ENCODE measurements around the gene C9orf72. TPM values are rescaled to one million over a fixed set of nuclear protein-coding genes. Genes with fewer than 3 reads are reported as not detected.

C9orf72 gene
- total and polyA plus RNA-seq, 5 donors from 2014 or later = 5.9 to 19.9 (median 9.2) TPM

DNA sequence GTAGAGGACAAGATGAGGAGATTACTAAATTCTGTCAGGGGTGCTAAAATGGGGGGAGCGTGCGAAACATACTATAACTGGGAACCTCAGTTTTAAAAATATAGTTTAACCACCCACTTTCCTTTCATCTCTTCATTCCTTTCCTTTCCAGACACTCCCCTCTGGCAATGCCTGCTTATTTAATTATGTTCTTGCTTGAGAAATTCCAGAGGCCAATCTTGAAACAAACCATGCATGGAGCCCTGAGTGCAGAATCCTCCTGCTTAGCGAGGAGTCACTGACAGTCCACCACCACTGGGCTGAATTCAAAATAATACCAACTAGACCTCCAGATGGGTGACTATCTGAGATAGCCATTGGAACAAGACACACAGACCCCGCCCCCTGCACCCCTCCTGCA, 29.7 kb upstream of the C9orf72 start:
- Histone ChIP-seq H3K4me1 (ENCODE audit: control insufficient read depth, insufficient read depth, low read length, poor library complexity, severe bottlenecking) (no peaks in the 10 kb centered on the region), H3K9me3 (ENCODE audit: control insufficient read depth in 2 of 2, low read length in 2 of 2) (no peaks in the 10 kb centered on the region), H3K36me3 (ENCODE audit: control insufficient read depth, insufficient read depth, low read length) (no peaks in the 10 kb centered on the region), H3K4me3 (ENCODE audit: low read depth, low read length) (no peak overlapping the region), H3K27me3 (ENCODE audit: control insufficient read depth, insufficient read depth, low read length) (no peaks in the 10 kb centered on the region), H3K27ac (ENCODE audit: insufficient read depth, low read length, poor library complexity, severe bottlenecking) (no peak overlapping the region)
- DNase-seq (no peak), ATAC-seq (ENCODE audit: low read depth in 2 of 2) (no peak)
- no peak overlapping the region for H3K4me3 Mint-ChIP-seq
- no peaks in the 10 kb centered on the region for H3K36me3 Mint-ChIP-seq
- H3K9me3 Mint-ChIP-seq = no peaks in the 10 kb centered on the region
- H3K27me3 Mint-ChIP-seq = peaks cover 17% of the 10 kb centered on the region
- no peak overlapping the region for H3K27ac Mint-ChIP-seq
- H3K4me1 Mint-ChIP-seq = no peaks in the 10 kb centered on the region

DNA sequence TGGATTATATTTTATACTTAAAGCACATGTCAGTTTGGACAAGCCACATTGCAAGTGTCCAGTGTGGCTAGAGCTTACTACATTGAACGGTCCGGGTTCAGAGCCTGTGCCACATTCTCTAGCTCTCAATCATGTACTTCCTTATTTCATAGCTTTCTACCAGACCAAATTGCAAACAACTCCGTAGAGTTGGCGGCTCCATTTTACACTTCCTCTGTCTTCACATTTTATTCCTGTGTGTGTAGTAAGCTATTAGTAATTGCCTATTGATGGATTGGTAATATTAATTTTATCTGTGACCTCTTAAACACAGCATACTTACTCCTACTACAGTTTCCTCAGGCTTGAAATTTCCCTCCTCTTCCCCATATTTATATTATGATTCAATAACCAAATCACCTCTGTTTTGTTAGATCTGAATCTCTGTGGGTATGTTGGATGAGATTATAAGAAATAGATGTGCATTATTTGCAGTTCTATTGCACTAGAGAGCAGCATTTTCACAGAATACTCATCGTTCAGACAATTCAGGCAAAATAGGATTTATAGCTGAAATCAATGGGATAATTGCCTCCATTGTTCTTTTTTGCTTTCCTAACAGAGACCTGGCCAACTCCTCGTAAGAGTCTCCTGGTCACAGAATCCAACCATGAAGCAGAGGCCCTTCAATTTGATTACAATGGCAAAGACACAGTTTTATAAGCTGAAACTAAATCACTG, 29.0 kb upstream of the C9orf72 start:
- Mint-ChIP-seq H3K27me3 (peaks cover 17% of the 10 kb centered on the region), H3K9me3 (no peaks in the 10 kb centered on the region), H3K4me1 (no peaks in the 10 kb centered on the region), H3K4me3 (no peak overlapping the region), H3K36me3 (no peaks in the 10 kb centered on the region), H3K27ac (no peak overlapping the region)
- H3K27me3 ChIP-seq (ENCODE audit: control insufficient read depth, insufficient read depth, low read length) = no peaks in the 10 kb centered on the region
- no peak overlapping the region for H3K27ac ChIP-seq (ENCODE audit: insufficient read depth, low read length, poor library complexity, severe bottlenecking)
- no peaks in the 10 kb centered on the region for H3K36me3 ChIP-seq (ENCODE audit: control insufficient read depth, insufficient read depth, low read length)
- no peaks in the 10 kb centered on the region for H3K9me3 ChIP-seq (ENCODE audit: control insufficient read depth in 2 of 2, low read length in 2 of 2)
- H3K4me1 ChIP-seq (ENCODE audit: control insufficient read depth, insufficient read depth, low read length, poor library complexity, severe bottlenecking) = no peaks in the 10 kb centered on the region
- no peak overlapping the region for H3K4me3 ChIP-seq (ENCODE audit: low read depth, low read length)
- no peak for DNase-seq
- no peak for ATAC-seq (ENCODE audit: low read depth in 2 of 2)

DNA sequence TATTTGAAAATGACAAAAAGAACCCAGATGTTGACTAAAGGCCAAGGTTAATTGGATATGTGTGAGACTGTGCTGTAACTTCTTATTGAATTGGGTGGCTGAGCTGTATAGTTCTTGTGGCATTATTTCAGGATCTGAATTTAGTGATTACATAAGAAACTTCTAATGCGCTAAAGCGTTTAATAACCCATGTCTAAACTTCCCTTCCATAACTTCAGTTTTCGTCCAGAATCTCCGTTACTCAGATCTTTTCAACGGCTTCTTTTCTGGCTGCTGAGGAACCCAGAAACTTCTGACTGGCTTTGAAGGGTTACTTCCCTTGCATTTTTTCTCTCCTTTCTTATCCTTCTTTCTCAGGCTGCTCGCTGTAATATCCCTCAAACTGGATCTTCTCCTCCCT, 28.1 kb upstream of the C9orf72 start:
- Histone ChIP-seq H3K4me1 (ENCODE audit: control insufficient read depth, insufficient read depth, low read length, poor library complexity, severe bottlenecking) (no peaks in the 10 kb centered on the region), H3K9me3 (ENCODE audit: control insufficient read depth in 2 of 2, low read length in 2 of 2) (no peaks in the 10 kb centered on the region), H3K27ac (ENCODE audit: insufficient read depth, low read length, poor library complexity, severe bottlenecking) (no peak overlapping the region), H3K27me3 (ENCODE audit: control insufficient read depth, insufficient read depth, low read length) (no peaks in the 10 kb centered on the region), H3K36me3 (ENCODE audit: control insufficient read depth, insufficient read depth, low read length) (no peaks in the 10 kb centered on the region), H3K4me3 (ENCODE audit: low read depth, low read length) (no peak overlapping the region)
- Mint-ChIP-seq H3K27ac (no peak overlapping the region), H3K4me1 (no peaks in the 10 kb centered on the region), H3K27me3 (peaks cover 17% of the 10 kb centered on the region), H3K36me3 (no peaks in the 10 kb centered on the region), H3K9me3 (no peaks in the 10 kb centered on the region), H3K4me3 (no peak overlapping the region)
- ATAC-seq (ENCODE audit: low read depth in 2 of 2) (no peak), DNase-seq (no peak)

DNA sequence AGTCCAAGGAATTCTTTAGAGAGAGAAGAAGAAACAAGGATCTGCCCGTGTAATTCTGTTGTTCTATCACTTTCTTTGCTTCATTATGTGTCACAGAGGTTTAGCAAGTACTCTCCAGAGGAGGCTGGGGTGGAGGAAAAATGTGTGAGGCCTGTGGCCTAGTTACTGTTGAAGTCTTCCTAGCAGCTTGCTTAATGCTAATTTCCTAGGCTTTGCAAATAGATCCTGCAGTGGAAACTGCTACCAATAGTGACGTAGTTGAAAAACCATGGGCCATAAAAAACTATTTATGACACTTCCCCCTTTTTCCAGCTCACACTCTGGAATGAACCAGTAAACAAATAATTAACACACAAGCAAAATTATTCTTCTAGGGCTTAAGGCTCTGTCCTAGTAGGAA, 27.0 kb upstream of the C9orf72 start:
- H3K27me3 Mint-ChIP-seq = peaks cover 12% of the 10 kb centered on the region
- no peak overlapping the region for H3K27ac ChIP-seq (ENCODE audit: insufficient read depth, low read length, poor library complexity, severe bottlenecking)
- no peaks in the 10 kb centered on the region for H3K27me3 ChIP-seq (ENCODE audit: control insufficient read depth, insufficient read depth, low read length)
- no peaks in the 10 kb centered on the region for H3K9me3 Mint-ChIP-seq
- no peak overlapping the region for H3K27ac Mint-ChIP-seq
- no peaks in the 10 kb centered on the region for H3K4me1 Mint-ChIP-seq
- no peaks in the 10 kb centered on the region for H3K36me3 Mint-ChIP-seq
- H3K36me3 ChIP-seq (ENCODE audit: control insufficient read depth, insufficient read depth, low read length) = no peaks in the 10 kb centered on the region
- no peaks in the 10 kb centered on the region for H3K9me3 ChIP-seq (ENCODE audit: control insufficient read depth in 2 of 2, low read length in 2 of 2)
- H3K4me3 ChIP-seq (ENCODE audit: low read depth, low read length) = no peak overlapping the region
- no peak overlapping the region for H3K4me3 Mint-ChIP-seq
- no peak for DNase-seq
- no peak for ATAC-seq (ENCODE audit: low read depth in 2 of 2)
- H3K4me1 ChIP-seq (ENCODE audit: control insufficient read depth, insufficient read depth, low read length, poor library complexity, severe bottlenecking) = no peaks in the 10 kb centered on the region

DNA sequence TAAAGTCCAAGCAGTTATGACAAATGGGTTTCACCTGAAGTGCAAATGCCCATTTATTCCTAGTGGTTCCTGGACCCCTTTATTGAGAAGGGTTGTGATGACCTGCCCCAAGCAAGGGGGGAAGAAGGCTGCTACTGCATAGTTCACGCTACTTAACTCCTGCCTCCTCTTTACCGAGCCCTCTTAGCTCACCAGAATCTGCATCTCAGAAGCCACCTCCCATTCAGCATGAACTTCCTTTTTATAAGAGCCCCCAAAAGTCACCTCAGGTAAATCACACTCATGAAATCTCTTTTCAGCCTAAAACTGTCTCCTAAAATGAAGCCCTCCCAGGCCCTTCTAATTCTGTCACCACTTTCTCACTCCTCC, 26.6 kb upstream of the C9orf72 start:
- H3K27me3 Mint-ChIP-seq = peaks cover 12% of the 10 kb centered on the region
- no peaks in the 10 kb centered on the region for H3K27me3 ChIP-seq (ENCODE audit: control insufficient read depth, insufficient read depth, low read length)
- no peaks in the 10 kb centered on the region for H3K9me3 Mint-ChIP-seq
- no peaks in the 10 kb centered on the region for H3K9me3 ChIP-seq (ENCODE audit: control insufficient read depth in 2 of 2, low read length in 2 of 2)
- H3K4me3 ChIP-seq (ENCODE audit: low read depth, low read length) = no peak overlapping the region
- no peaks in the 10 kb centered on the region for H3K36me3 ChIP-seq (ENCODE audit: control insufficient read depth, insufficient read depth, low read length)
- no peaks in the 10 kb centered on the region for H3K36me3 Mint-ChIP-seq
- H3K4me1 ChIP-seq (ENCODE audit: control insufficient read depth, insufficient read depth, low read length, poor library complexity, severe bottlenecking) = no peaks in the 10 kb centered on the region
- H3K27ac ChIP-seq (ENCODE audit: insufficient read depth, low read length, poor library complexity, severe bottlenecking) = no peak overlapping the region
- DNase-seq (no peak), ATAC-seq (ENCODE audit: low read depth in 2 of 2) (no peak)
- H3K27ac Mint-ChIP-seq = no peak overlapping the region
- H3K4me3 Mint-ChIP-seq = no peak overlapping the region
- H3K4me1 Mint-ChIP-seq = no peaks in the 10 kb centered on the region

DNA sequence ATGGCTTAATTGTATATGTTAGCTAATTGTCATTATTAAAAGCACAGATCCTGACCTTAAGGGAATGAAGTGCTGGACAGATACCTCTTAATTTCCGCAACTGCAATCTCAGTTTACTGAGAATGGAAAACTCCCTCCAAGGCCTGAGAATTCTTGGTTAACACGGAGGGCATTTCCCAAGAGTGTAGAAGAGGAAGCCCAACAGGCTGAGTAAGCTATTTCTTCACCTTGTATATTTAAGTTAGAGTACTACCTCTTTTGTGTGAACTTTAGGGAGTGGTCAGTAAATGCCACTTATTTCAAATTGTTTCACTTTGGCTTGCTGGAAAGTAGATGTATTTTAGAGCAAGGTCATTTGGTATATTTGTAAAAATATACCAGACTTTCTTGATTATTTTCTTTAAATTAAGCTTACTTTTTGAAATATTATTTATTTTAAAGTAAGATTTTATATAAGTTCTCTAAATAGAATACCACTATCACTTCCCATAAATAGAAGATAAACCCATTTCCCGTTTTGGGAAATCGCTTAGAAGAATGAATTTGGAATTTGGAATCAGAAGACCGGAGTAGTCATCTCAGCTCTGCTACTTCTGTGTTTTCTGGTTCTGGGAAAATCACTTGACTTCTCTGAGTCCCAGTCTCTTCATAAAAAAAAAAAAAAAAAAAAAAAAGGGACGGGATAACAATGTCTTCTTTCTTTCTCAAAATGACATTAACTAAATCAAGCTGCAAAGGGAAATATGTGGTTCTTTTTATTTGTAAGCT, 26.0 kb upstream of the C9orf72 start:
- H3K4me1 Mint-ChIP-seq = no peaks in the 10 kb centered on the region

DNA sequence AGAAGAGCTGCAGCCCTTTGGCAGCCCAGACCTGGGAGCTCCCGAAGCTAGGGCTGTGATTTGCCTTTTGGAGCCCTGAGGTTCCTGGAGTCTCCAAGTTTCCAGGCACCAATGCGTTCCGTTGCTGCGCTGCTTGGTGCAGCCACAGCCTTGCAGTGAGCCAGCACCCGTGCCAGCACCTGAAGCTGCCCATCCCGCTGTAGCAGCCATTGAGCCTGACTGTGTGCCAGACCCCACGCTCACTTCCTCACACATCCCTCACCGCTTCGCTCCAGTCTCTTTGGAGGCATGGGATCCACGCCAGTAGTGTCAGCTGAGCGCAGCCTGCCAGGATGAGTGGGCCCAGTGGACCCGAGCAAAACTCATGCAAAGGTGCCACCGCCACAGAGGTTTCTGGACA, 22.5 kb upstream of the C9orf72 start:
- Histone ChIP-seq H3K27ac (ENCODE audit: insufficient read depth, low read length, poor library complexity, severe bottlenecking) (no peak overlapping the region), H3K4me1 (ENCODE audit: control insufficient read depth, insufficient read depth, low read length, poor library complexity, severe bottlenecking) (no peaks in the 10 kb centered on the region), H3K36me3 (ENCODE audit: control insufficient read depth, insufficient read depth, low read length) (no peaks in the 10 kb centered on the region), H3K27me3 (ENCODE audit: control insufficient read depth, insufficient read depth, low read length) (peaks cover 7% of the 10 kb centered on the region), H3K4me3 (ENCODE audit: low read depth, low read length) (no peak overlapping the region), H3K9me3 (ENCODE audit: control insufficient read depth in 2 of 2, low read length in 2 of 2) (no peaks in the 10 kb centered on the region)
- no peak overlapping the region for H3K4me3 Mint-ChIP-seq
- H3K27me3 Mint-ChIP-seq = peaks cover 11% of the 10 kb centered on the region
- H3K9me3 Mint-ChIP-seq = peaks cover 0 to 4% (median 0%) of the 10 kb centered on the region in 7 donors
- no peaks in the 10 kb centered on the region for H3K36me3 Mint-ChIP-seq
- H3K27ac Mint-ChIP-seq = no peak overlapping the region
- no peaks in the 10 kb centered on the region for H3K4me1 Mint-ChIP-seq
- ATAC-seq (ENCODE audit: low read depth in 2 of 2) (no peak), DNase-seq (no peak)

More for the DNA sequence above, 26.0 kb upstream of the C9orf72 start:
- no peaks in the 10 kb centered on the region for H3K36me3 Mint-ChIP-seq
- H3K27ac Mint-ChIP-seq = no peak overlapping the region
- peaks cover 12% of the 10 kb centered on the region for H3K27me3 Mint-ChIP-seq
- Histone ChIP-seq H3K4me3 (ENCODE audit: low read depth, low read length) (no peak overlapping the region), H3K27me3 (ENCODE audit: control insufficient read depth, insufficient read depth, low read length) (no peaks in the 10 kb centered on the region), H3K27ac (ENCODE audit: insufficient read depth, low read length, poor library complexity, severe bottlenecking) (no peak overlapping the region), H3K4me1 (ENCODE audit: control insufficient read depth, insufficient read depth, low read length, poor library complexity, severe bottlenecking) (no peaks in the 10 kb centered on the region), H3K36me3 (ENCODE audit: control insufficient read depth, insufficient read depth, low read length) (no peaks in the 10 kb centered on the region), H3K9me3 (ENCODE audit: control insufficient read depth in 2 of 2, low read length in 2 of 2) (no peaks in the 10 kb centered on the region)
- no peak overlapping the region for H3K4me3 Mint-ChIP-seq
- H3K9me3 Mint-ChIP-seq = no peaks in the 10 kb centered on the region
- DNase-seq (no peak), ATAC-seq (ENCODE audit: low read depth in 2 of 2) (no peak)

DNA sequence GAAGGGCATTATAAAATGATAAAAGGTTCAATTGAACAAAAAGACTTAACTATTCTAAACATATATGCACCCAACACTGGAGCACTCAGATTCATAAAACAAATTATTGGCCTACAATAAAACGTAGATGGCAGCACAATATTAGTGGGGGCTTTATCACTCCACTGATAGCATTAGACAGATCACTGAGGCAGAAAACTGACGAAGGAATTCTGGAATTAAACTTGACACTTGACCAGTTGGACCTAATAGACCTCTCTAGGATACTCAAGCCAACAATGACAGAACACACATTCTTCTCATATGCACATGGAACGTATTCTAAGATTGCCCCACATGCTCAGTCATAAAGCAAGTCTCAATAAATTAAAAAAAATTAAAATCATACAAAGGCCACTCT, 18.4 kb upstream of the C9orf72 start:
- no peak for DNase-seq
- Mint-ChIP-seq H3K4me3 (no peak overlapping the region), H3K36me3 (no peaks in the 10 kb centered on the region), H3K27ac (no peak overlapping the region), H3K9me3 (peaks cover 0 to 4% (median 0%) of the 10 kb centered on the region in 7 donors), H3K27me3 (peaks cover 22% of the 10 kb centered on the region), H3K4me1 (no peaks in the 10 kb centered on the region)
- Histone ChIP-seq H3K4me1 (ENCODE audit: control insufficient read depth, insufficient read depth, low read length, poor library complexity, severe bottlenecking) (no peaks in the 10 kb centered on the region), H3K27me3 (ENCODE audit: control insufficient read depth, insufficient read depth, low read length) (peaks cover 17% of the 10 kb centered on the region), H3K27ac (ENCODE audit: insufficient read depth, low read length, poor library complexity, severe bottlenecking) (no peak overlapping the region), H3K4me3 (ENCODE audit: low read depth, low read length) (no peak overlapping the region), H3K9me3 (ENCODE audit: control insufficient read depth in 2 of 2, low read length in 2 of 2) (no peaks in the 10 kb centered on the region), H3K36me3 (ENCODE audit: control insufficient read depth, insufficient read depth, low read length) (no peaks in the 10 kb centered on the region)
- no peak for ATAC-seq (ENCODE audit: low read depth in 2 of 2)
